BJ (cell line): ENCODE data around the gene SARDH. TPM values are rescaled to one million over a fixed set of nuclear protein-coding genes. Genes with fewer than 3 reads are reported as not detected.

Experiments used
- CTCF ChIA-PET: fragments of 350-600 bp; formaldehyde crosslinking; extraction: SDS; loops from one replicate; lab custom pipeline; 2021; ENCODE audit warnings: antibody characterized with exemption, inconsistent platforms; lab: Yijun Ruan, JAX
- POLR2A ChIA-PET: fragments of 300-600 bp; sonication (Branson Sonifier 250); formaldehyde crosslinking; extraction: SDS; loops from one replicate; lab custom pipeline; 2021; ENCODE audit warnings: antibody characterized with exemption; lab: Charles Lee
- DNase-seq: peaks from one replicate; pipeline ENCODE4 v3.0.0-alpha.2; 2011; ENCODE audit warnings: low read depth
- H3K27me3 ChIP-seq: 2 replicates; pipeline ENCODE4 v1.6.0; 2011; ENCODE audit warnings: low read length; ENCODE audit not compliant: control insufficient read depth, insufficient read depth
- H3K36me3 ChIP-seq: 2 replicates; pipeline ENCODE4 v1.5.1; 2011; ENCODE audit warnings: low read length; ENCODE audit not compliant: control insufficient read depth, insufficient read depth
- H3K4me3 ChIP-seq: 2 replicates; pipeline ENCODE4 v1.5.1; 2011; ENCODE audit warnings: low read depth, mild to moderate bottlenecking, control low read depth, low read length
- polyA plus RNA-seq: library from polyadenylated mRNA; depleted of rRNA; stranded (reverse); fragments of >200 nt; gene quantifications from 2 replicates; pipeline ENCODE4 v1.2.3, GENCODE V29; 2011
- TF ChIP-seq, protein P1 (sequence below): IDR thresholded peaks from 2 replicates; pipeline ENCODE4 v1.5.1; 2011; ENCODE audit warnings: low read depth, mild to moderate bottlenecking, control low read depth, inconsistent platforms, low read length, moderate library complexity; ENCODE audit not compliant: insufficient read depth

Gene SARDH
- polyA plus RNA-seq, 1 experiment: 0.53 TPM

DNA sequence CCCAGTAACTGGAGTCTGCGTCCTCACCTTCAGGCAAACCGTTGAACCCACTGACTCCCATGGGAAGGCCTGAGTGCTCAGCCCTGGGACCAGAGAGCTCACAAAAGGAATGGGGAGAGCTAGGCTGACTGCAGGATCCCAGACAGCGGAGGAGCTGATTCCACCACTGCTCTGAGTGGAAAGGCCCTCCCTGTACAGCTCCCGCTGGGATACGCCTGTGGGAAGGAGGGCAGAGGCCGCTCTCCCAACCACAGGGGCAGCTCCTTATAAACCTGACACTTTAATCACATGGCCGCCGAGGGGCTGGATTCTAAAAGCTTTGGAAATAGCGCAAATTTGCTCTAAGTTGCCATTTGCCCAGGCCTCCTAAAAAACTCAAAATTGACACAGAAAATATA, 64.9 kb downstream of the SARDH start:
- ChIA-PET CTCF (interaction anchor here (1.0 to 1.7 kb wide), 2 partner anchors 10 to 12 kb away, joined by 3 to 6 read pairs; no protein-coding TSS in a partner anchor), POLR2A (interaction anchor here (0.6 kb wide), 1 partner anchor 306 kb away, joined by 3 read pairs; no protein-coding TSS in a partner anchor)
- TF ChIP-seq, protein P1, sequence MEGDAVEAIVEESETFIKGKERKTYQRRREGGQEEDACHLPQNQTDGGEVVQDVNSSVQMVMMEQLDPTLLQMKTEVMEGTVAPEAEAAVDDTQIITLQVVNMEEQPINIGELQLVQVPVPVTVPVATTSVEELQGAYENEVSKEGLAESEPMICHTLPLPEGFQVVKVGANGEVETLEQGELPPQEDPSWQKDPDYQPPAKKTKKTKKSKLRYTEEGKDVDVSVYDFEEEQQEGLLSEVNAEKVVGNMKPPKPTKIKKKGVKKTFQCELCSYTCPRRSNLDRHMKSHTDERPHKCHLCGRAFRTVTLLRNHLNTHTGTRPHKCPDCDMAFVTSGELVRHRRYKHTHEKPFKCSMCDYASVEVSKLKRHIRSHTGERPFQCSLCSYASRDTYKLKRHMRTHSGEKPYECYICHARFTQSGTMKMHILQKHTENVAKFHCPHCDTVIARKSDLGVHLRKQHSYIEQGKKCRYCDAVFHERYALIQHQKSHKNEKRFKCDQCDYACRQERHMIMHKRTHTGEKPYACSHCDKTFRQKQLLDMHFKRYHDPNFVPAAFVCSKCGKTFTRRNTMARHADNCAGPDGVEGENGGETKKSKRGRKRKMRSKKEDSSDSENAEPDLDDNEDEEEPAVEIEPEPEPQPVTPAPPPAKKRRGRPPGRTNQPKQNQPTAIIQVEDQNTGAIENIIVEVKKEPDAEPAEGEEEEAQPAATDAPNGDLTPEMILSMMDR: no peak
- 0 out of 2 replicates have a peak, but pooled peaks cover 2% of the 10 kb centered on the region for H3K27me3 ChIP-seq
- no peak overlapping the region for H3K4me3 ChIP-seq
- H3K36me3 ChIP-seq: no peaks in the 10 kb centered on the region
- DNase-seq: no peak

DNA sequence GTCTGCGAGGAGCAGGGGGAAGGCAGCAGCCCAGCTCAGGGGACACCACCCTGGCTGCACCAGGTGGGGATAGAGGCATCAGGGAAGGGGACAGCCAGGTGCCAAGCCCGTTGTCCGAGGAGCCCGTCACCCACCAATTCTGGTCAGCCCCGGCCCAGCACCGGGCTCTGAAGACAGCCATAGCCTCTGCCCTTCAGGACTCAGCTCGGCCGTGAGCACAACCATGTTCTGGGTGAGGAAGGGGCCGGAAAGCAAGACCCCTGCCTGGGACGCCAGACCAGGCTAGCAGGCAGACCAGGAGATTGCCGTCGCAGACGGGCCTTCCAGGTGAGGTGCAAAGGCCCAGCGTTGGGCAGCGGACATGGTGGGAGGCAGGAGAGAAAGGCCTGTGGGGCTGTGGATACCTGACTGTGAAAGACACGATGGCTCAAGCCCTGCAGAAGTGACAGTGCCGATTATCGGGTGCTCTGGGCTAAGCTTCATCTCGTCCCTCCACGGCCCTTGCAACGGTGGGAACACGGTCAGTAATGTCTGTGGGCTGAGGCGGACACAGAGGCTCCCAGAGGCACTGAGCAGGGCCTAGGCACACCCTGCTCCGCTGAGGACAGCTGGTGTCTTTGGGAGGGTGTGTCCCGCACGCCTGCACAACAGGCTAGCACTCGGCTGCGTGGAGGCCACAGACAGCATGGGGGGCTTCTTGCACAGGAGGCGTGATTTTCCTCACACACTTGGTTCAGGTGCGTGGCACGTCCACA, 65.5 kb downstream of the SARDH start:
- ChIA-PET POLR2A (no interaction called here), CTCF (interaction anchor here (0.9 to 1.7 kb wide), 3 partner anchors 11 to 70 kb away, joined by 3 to 6 read pairs (median 3); no protein-coding TSS in a partner anchor)
- DNase-seq: no peak
- Histone ChIP-seq H3K27me3 (0 out of 2 replicates have a peak, but pooled peaks cover 2% of the 10 kb centered on the region), H3K36me3 (no peaks in the 10 kb centered on the region), H3K4me3 (no peak overlapping the region)
- TF ChIP-seq, protein P1: no peak

DNA sequence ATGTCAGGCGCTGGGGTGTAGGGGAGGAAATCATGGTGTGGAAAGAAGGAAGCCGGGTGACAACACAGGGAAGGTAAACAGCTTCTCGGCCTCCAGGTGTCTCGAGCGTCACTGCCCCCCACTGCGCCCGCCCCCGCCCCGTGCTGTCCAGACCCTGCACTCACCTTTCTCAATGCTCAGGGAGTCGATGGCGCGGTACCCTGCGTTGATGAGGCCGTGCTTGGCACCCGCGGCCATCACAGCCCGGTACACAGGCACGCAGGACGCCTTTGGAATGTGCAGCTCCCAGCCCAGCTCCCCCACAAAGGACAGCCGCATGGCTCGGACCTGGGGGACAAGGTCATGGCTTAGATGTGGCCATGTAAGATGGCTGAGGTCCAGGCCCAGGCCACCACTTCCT, 66.8 kb downstream of the SARDH start:
- ChIA-PET POLR2A (no interaction called here), CTCF (interaction anchor here (0.6 to 0.9 kb wide), 2 partner anchors 72 to 1421 kb away, joined by 3 read pairs; no protein-coding TSS in a partner anchor)
- no peak for DNase-seq
- no peak overlapping the region for H3K4me3 ChIP-seq
- H3K27me3 ChIP-seq: peaks cover 2% of the 10 kb centered on the region; the same call in 1 of the 2 replicates
- TF ChIP-seq, protein P1: no peak
- H3K36me3 ChIP-seq: no peaks in the 10 kb centered on the region

DNA sequence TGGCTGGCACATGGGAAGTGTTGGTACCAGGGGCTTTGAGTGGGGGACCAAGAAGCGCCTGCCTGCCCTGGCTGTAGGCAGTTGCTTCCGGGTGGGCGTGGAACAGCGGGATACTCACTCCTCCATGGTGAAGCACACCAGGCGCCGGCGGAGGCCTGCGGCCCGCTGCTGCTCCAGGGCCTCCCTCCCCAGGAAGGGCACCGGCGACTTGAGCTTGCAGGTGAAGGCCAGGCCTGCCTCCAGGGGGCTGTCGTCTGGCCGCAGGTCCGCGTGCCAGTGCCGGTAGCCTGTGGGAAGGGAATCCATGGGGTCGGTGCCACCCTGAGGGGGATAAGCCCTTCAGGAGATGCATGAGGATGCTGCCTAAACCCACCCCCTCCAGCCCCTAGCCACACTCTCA, 67.7 kb downstream of the SARDH start:
- Histone ChIP-seq H3K4me3 (no peak overlapping the region), H3K36me3 (no peaks in the 10 kb centered on the region), H3K27me3 (no peaks in the 10 kb centered on the region; the same call in 1 of the 2 replicates)
- TF ChIP-seq, protein P1: no peak
- CTCF ChIA-PET: no interaction called here
- DNase-seq: no peak
- POLR2A ChIA-PET: no interaction called here

DNA sequence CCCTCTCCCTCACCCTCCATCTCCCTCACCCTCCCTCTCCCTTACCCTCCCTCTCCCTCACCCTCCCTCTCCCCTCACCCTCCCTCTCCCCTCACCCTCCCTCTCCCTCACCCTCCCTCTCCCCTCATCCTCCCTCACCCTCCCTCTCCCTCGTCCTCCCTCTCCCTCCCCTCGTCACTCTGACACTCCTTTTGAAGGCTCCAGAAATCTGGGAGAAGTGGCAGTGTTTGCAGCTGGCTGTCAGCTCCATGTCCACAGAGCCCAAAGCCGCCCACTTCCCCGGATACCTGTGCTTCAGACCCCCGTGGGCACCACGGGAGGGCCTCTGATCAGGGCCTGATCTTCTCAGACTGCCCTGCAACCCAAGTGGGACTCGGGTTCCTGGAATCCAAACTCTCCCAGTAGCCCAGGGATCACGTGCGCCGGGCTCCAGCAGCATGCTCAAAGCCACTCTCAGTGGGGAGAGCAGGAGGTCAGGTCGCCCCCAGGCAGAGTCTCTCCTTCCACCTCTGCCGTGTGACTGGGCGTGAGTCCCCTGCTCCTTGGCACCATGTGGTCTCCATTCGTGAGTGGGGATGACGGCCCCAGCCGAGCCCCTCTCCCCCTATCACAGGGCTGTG, 68.9 kb downstream of the SARDH start:
- DNase-seq: no peak
- TF ChIP-seq, protein P1: no peak
- Histone ChIP-seq H3K27me3 (no peaks in the 10 kb centered on the region; the same call in 1 of the 2 replicates), H3K4me3 (no peak overlapping the region), H3K36me3 (no peaks in the 10 kb centered on the region)
- ChIA-PET CTCF (no interaction called here), POLR2A (no interaction called here)
